ENCODE measurements around the gene CNR2.

Gene CNR2

GRCh38 chr1:23908453-23909341, 4.5 kb downstream of the CNR2 start:
- Histone ChIP-seq H3K4me3 (IDR thresholded peaks at IDR 0.05; ENCODE audit: insufficient read depth, low read depth, low read length) (no peak overlapping the region), H3K9ac (no peak overlapping the region), H3K27ac (no peak overlapping the region), H4K20me1 (ENCODE audit: insufficient read depth) (no peaks in the 10 kb centered on the region), H2AFZ (ENCODE audit: low read depth) (no peak overlapping the region), H3K27me3 (ENCODE audit: insufficient read depth, low read depth) (no peaks in the 10 kb centered on the region), H3K4me2 (no peak overlapping the region), H3K36me3 (ENCODE audit: insufficient read depth) (no peaks in the 10 kb centered on the region), H3K79me2 (ENCODE audit: insufficient read depth, low read depth) (no peaks in the 10 kb centered on the region), H3K4me1 (ENCODE audit: low read depth, poor library complexity, severe bottlenecking) (peaks cover 18% of the 10 kb centered on the region)
- TF ChIP-seq, protein P1, sequence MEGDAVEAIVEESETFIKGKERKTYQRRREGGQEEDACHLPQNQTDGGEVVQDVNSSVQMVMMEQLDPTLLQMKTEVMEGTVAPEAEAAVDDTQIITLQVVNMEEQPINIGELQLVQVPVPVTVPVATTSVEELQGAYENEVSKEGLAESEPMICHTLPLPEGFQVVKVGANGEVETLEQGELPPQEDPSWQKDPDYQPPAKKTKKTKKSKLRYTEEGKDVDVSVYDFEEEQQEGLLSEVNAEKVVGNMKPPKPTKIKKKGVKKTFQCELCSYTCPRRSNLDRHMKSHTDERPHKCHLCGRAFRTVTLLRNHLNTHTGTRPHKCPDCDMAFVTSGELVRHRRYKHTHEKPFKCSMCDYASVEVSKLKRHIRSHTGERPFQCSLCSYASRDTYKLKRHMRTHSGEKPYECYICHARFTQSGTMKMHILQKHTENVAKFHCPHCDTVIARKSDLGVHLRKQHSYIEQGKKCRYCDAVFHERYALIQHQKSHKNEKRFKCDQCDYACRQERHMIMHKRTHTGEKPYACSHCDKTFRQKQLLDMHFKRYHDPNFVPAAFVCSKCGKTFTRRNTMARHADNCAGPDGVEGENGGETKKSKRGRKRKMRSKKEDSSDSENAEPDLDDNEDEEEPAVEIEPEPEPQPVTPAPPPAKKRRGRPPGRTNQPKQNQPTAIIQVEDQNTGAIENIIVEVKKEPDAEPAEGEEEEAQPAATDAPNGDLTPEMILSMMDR (conservative IDR thresholded peaks at IDR 0.05; ENCODE audit: low read depth, low read length), result no peak

DNA sequence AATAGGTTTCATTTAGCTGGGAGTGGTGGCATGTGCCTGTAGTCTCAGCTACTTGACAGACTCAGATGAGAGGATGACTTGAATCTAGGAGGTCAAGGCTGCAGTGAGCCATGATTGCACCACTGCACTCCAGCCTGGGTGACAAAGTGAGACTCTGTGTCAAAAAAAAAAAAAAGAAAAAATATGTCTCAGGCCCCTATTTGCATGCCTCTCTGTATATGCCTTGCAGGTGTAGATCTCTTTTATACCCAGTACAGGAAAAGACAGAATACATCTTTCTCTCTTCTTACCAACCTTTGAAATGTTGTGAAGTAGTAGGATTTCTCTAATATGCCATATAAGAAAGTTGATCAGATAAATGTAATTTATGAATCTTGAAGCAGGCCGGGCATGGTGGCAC, 6.4 kb downstream of the CNR2 start:
- H3K79me2 ChIP-seq (ENCODE audit: insufficient read depth, low read depth), result no peaks in the 10 kb centered on the region
- H2AFZ ChIP-seq (ENCODE audit: low read depth), result no peak overlapping the region
- peaks cover 21% of the 10 kb centered on the region for H3K4me1 ChIP-seq (ENCODE audit: low read depth, poor library complexity, severe bottlenecking)
- no peaks in the 10 kb centered on the region for H4K20me1 ChIP-seq (ENCODE audit: insufficient read depth)
- H3K27ac ChIP-seq, result no peak overlapping the region
- no peaks in the 10 kb centered on the region for H3K27me3 ChIP-seq (ENCODE audit: insufficient read depth, low read depth)
- no peak overlapping the region for H3K4me2 ChIP-seq
- no peak overlapping the region for H3K9ac ChIP-seq
- no peaks in the 10 kb centered on the region for H3K36me3 ChIP-seq (ENCODE audit: insufficient read depth)
- H3K4me3 ChIP-seq (IDR thresholded peaks at IDR 0.05; ENCODE audit: insufficient read depth, low read depth, low read length), result no peak overlapping the region
- TF ChIP-seq, protein P1 (conservative IDR thresholded peaks at IDR 0.05; ENCODE audit: low read depth, low read length), result no peak

- TF ChIP-seq, protein P1 (conservative IDR thresholded peaks at IDR 0.05; ENCODE audit: low read depth, low read length), result no peak
- Histone ChIP-seq H3K79me2 (ENCODE audit: insufficient read depth, low read depth) (no peaks in the 10 kb centered on the region), H3K36me3 (ENCODE audit: insufficient read depth) (no peaks in the 10 kb centered on the region), H4K20me1 (ENCODE audit: insufficient read depth) (no peaks in the 10 kb centered on the region), H3K27me3 (ENCODE audit: insufficient read depth, low read depth) (no peaks in the 10 kb centered on the region), H3K4me1 (ENCODE audit: low read depth, poor library complexity, severe bottlenecking) (peaks cover 27% of the 10 kb centered on the region), H3K27ac (no peak overlapping the region), H3K4me3 (IDR thresholded peaks at IDR 0.05; ENCODE audit: insufficient read depth, low read depth, low read length) (no peak overlapping the region), H3K4me2 (no peak overlapping the region), H2AFZ (ENCODE audit: low read depth) (no peak overlapping the region), H3K9ac (no peak overlapping the region)
These were observed 7.6 kb downstream of the CNR2 start for GRCh38 chr1:23905461-23906025.

GRCh38 chr1:23904748-23905357, 8.3 kb downstream of the CNR2 start:
- Histone ChIP-seq H2AFZ (ENCODE audit: low read depth) (peak overlapping the region; percentile 88), H3K4me3 (IDR thresholded peaks at IDR 0.05; ENCODE audit: insufficient read depth, low read depth, low read length) (no peak overlapping the region), H3K79me2 (ENCODE audit: insufficient read depth, low read depth) (no peaks in the 10 kb centered on the region), H3K27me3 (ENCODE audit: insufficient read depth, low read depth) (no peaks in the 10 kb centered on the region), H3K4me1 (ENCODE audit: low read depth, poor library complexity, severe bottlenecking) (peaks cover 33% of the 10 kb centered on the region), H3K4me2 (peak overlapping the region; percentile 37; the same call in 1 of the 2 replicates), H3K36me3 (ENCODE audit: insufficient read depth) (no peaks in the 10 kb centered on the region), H3K9ac (peak overlapping the region; percentile 20; the same call in 1 of the 2 replicates), H3K27ac (peak overlapping the region; percentile 42), H4K20me1 (ENCODE audit: insufficient read depth) (no peaks in the 10 kb centered on the region)
- TF ChIP-seq, protein P1 (conservative IDR thresholded peaks at IDR 0.05; ENCODE audit: low read depth, low read length), result no peak
